Activated naive CD4-positive, alpha-beta T cell treated with anti-CD3 and anti-CD28 coated beads, Interleukin-2, amount 10 ng/mL, durations not matched to agents 7 days and 5 days (primary cell): ENCODE results near the gene G6PC2.
"Not testable (repeated sequence)": the region's sequence is repeated elsewhere in the genome, so short reads cannot be mapped to it uniquely, and the experiment has no call there.

Source experiments
- CTCF ChIA-PET: fragments of 350-600 bp; sonication (Branson Sonifier 250); formaldehyde crosslinking; loops from one replicate; lab custom pipeline; 2021; ENCODE audit warnings: antibody characterized with exemption; lab: Charles Lee
- DNase-seq: peaks from one replicate; pipeline ENCODE4 v3.0.0-alpha.2; 2020
- H3K27ac Mint-ChIP-seq: one replicate; pipeline ENCODE4 v1.8.0; 2021; ENCODE audit warnings: mild to moderate bottlenecking, moderate library complexity, mixed read lengths
- H3K27me3 Mint-ChIP-seq: one replicate; pipeline ENCODE4 v1.8.0; 2021; ENCODE audit warnings: mild to moderate bottlenecking, mixed read lengths
- H3K36me3 Mint-ChIP-seq: one replicate; pipeline ENCODE4 v1.8.0; 2021; ENCODE audit warnings: mixed read lengths
- H3K4me1 Mint-ChIP-seq: one replicate; pipeline ENCODE4 v1.8.0; 2021; ENCODE audit warnings: mixed read lengths
- H3K4me3 Mint-ChIP-seq: one replicate; pipeline ENCODE4 v1.8.0; 2021; ENCODE audit warnings: mild to moderate bottlenecking, moderate library complexity, mixed read lengths
- H3K9me3 Mint-ChIP-seq: one replicate; pipeline ENCODE4 v1.8.0; 2021; ENCODE audit warnings: mixed read lengths

The G6PC2 gene

GRCh38 chr2:168915441-168916330, 14.6 kb downstream of the G6PC2 start:
- H3K4me1 Mint-ChIP-seq = peaks cover 26% of the 10 kb centered on the region
- DNase-seq = no peak
- peaks cover 6% of the 10 kb centered on the region for H3K36me3 Mint-ChIP-seq
- CTCF ChIA-PET = interaction anchor here (0.8 to 1.3 kb wide), 2 partner anchors 33 to 157 kb away, joined by 3 read pairs; no protein-coding TSS in a partner anchor
- H3K27ac Mint-ChIP-seq = no peak overlapping the region
- H3K9me3 Mint-ChIP-seq = peaks cover 16% of the 10 kb centered on the region
- no peak overlapping the region for H3K4me3 Mint-ChIP-seq
- H3K27me3 Mint-ChIP-seq = peaks cover 46% of the 10 kb centered on the region

GRCh38 chr2:168916331-168916675, 15.2 kb downstream of the G6PC2 start:
- Mint-ChIP-seq H3K4me1 (peaks cover 26% of the 10 kb centered on the region), H3K9me3 (peaks cover 16% of the 10 kb centered on the region), H3K36me3 (peaks cover 6% of the 10 kb centered on the region), H3K27me3 (peaks cover 44% of the 10 kb centered on the region), H3K4me3 (no peak overlapping the region), H3K27ac (no peak overlapping the region)
- CTCF ChIA-PET = interaction anchor here (0.8 kb wide), 1 partner anchor 157 kb away, joined by 3 read pairs; no protein-coding TSS in a partner anchor
- DNase-seq = no peak

- no peak overlapping the region for H3K4me3 Mint-ChIP-seq
- CTCF ChIA-PET = interaction anchor here (0.7 to 3.0 kb wide), 10 partner anchors 11 to 584 kb away, joined by 3 to 14 read pairs (median 3); no protein-coding TSS in a partner anchor
- no peak for DNase-seq
Observed at GRCh38 chr2:168920504-168921157, 19.5 kb downstream of the G6PC2 start.

GRCh38 chr2:168926621-168927386, 25.7 kb downstream of the G6PC2 start:
- Mint-ChIP-seq H3K27ac (no peak overlapping the region), H3K4me1 (no peaks in the 10 kb centered on the region), H3K36me3 (no peaks in the 10 kb centered on the region), H3K4me3 (no peak overlapping the region), H3K9me3 (no peaks in the 10 kb centered on the region), H3K27me3 (peaks cover 34% of the 10 kb centered on the region)
- DNase-seq = no peak
- CTCF ChIA-PET = interaction anchor here (0.6 kb wide), 1 partner anchor 844 kb away, joined by 3 read pairs; no protein-coding TSS in a partner anchor

More at GRCh38 chr2:168920504-168921157, 19.5 kb downstream of the G6PC2 start:
- H3K4me1 Mint-ChIP-seq = peaks cover 11% of the 10 kb centered on the region
- H3K9me3 Mint-ChIP-seq = peaks cover 7% of the 10 kb centered on the region
- peaks cover 2% of the 10 kb centered on the region for H3K36me3 Mint-ChIP-seq
- H3K27ac Mint-ChIP-seq = no peak overlapping the region
- H3K27me3 Mint-ChIP-seq = peaks cover 35% of the 10 kb centered on the region

- Mint-ChIP-seq H3K27me3 (peaks cover 30% of the 10 kb centered on the region), H3K4me3 (no peak overlapping the region), H3K4me1 (no peaks in the 10 kb centered on the region), H3K9me3 (no peaks in the 10 kb centered on the region), H3K36me3 (no peaks in the 10 kb centered on the region), H3K27ac (no peak overlapping the region)
- DNase-seq = no peak
- CTCF ChIA-PET = interaction anchor here (1.4 kb wide), 1 partner anchor 154 kb away, joined by 3 read pairs; no protein-coding TSS in a partner anchor
Observed at GRCh38 chr2:168928113-168928831, 27.2 kb downstream of the G6PC2 start.

- CTCF ChIA-PET = interaction anchor here (1.4 kb wide), 1 partner anchor 155 kb away, joined by 3 read pairs; no protein-coding TSS in a partner anchor
- H3K4me3 Mint-ChIP-seq = no peak overlapping the region
- no peaks in the 10 kb centered on the region for H3K36me3 Mint-ChIP-seq
- no peaks in the 10 kb centered on the region for H3K9me3 Mint-ChIP-seq
- H3K27ac Mint-ChIP-seq = no peak overlapping the region
- peaks cover 27% of the 10 kb centered on the region for H3K27me3 Mint-ChIP-seq
- DNase-seq = no peak
- H3K4me1 Mint-ChIP-seq = no peaks in the 10 kb centered on the region
Observed at GRCh38 chr2:168929031-168929430, 27.9 kb downstream of the G6PC2 start.

- DNase-seq = no peak
- CTCF ChIA-PET = no interaction called here
- Mint-ChIP-seq H3K36me3 (no peaks in the 10 kb centered on the region), H3K4me1 (no peaks in the 10 kb centered on the region), H3K9me3 (no peaks in the 10 kb centered on the region), H3K27me3 (peaks cover 27% of the 10 kb centered on the region), H3K27ac (no peak overlapping the region), H3K4me3 (no peak overlapping the region)
Observed at GRCh38 chr2:168930242-168930641, 29.2 kb downstream of the G6PC2 start.

GRCh38 chr2:168932174-168932573, 31.1 kb downstream of the G6PC2 start:
- H3K36me3 Mint-ChIP-seq, CTCF ChIA-PET, H3K4me3 Mint-ChIP-seq, H3K9me3 Mint-ChIP-seq, H3K4me1 Mint-ChIP-seq, DNase-seq, H3K27ac Mint-ChIP-seq: not testable (repeated sequence)
- peaks cover 28% of the 10 kb centered on the region for H3K27me3 Mint-ChIP-seq

- Mint-ChIP-seq H3K27ac (no peak overlapping the region), H3K4me3 (no peak overlapping the region), H3K4me1 (no peaks in the 10 kb centered on the region), H3K36me3 (no peaks in the 10 kb centered on the region), H3K27me3 (peaks cover 21% of the 10 kb centered on the region), H3K9me3 (no peaks in the 10 kb centered on the region)
- CTCF ChIA-PET = interaction anchor here (0.6 to 1.4 kb wide), 2 partner anchors 9 to 15 kb away, joined by 3 to 5 read pairs; no protein-coding TSS in a partner anchor
- no peak for DNase-seq
Observed at GRCh38 chr2:168934826-168935225, 33.7 kb downstream of the G6PC2 start.

- H3K4me1 Mint-ChIP-seq = no peaks in the 10 kb centered on the region
- no peaks in the 10 kb centered on the region for H3K36me3 Mint-ChIP-seq
- peaks cover 14% of the 10 kb centered on the region for H3K27me3 Mint-ChIP-seq
- H3K4me3 Mint-ChIP-seq = no peak overlapping the region
- H3K9me3 Mint-ChIP-seq = no peaks in the 10 kb centered on the region
- DNase-seq = no peak
- no peak overlapping the region for H3K27ac Mint-ChIP-seq
- CTCF ChIA-PET = interaction anchor here (1.4 kb wide), 1 partner anchor 8 kb away, joined by 5 read pairs; no protein-coding TSS in a partner anchor
Observed at GRCh38 chr2:168935810-168936581, 34.9 kb downstream of the G6PC2 start.

- H3K27me3 Mint-ChIP-seq = peaks cover 9% of the 10 kb centered on the region
- H3K4me3 Mint-ChIP-seq = no peak overlapping the region
- no peaks in the 10 kb centered on the region for H3K4me1 Mint-ChIP-seq
- DNase-seq = no peak
- H3K36me3 Mint-ChIP-seq = no peaks in the 10 kb centered on the region
- CTCF ChIA-PET = no interaction called here
- no peak overlapping the region for H3K27ac Mint-ChIP-seq
- H3K9me3 Mint-ChIP-seq = no peaks in the 10 kb centered on the region
Observed at GRCh38 chr2:168939061-168939460, 38.0 kb downstream of the G6PC2 start.

GRCh38 chr2:168939918-168940317, 38.8 kb downstream of the G6PC2 start:
- Mint-ChIP-seq H3K4me1 (no peaks in the 10 kb centered on the region), H3K9me3 (no peaks in the 10 kb centered on the region), H3K27ac (no peak overlapping the region), H3K4me3 (no peak overlapping the region), H3K27me3 (peaks cover 13% of the 10 kb centered on the region), H3K36me3 (no peaks in the 10 kb centered on the region)
- DNase-seq = no peak
- CTCF ChIA-PET = interaction anchor here (1.3 kb wide), 1 partner anchor 9 kb away, joined by 5 read pairs; no protein-coding TSS in a partner anchor
